K562 (cell line): Measurements from ENCODE around the gene TRAPPC12.

Source experiments
- POLR2A ChIP-seq: fragments of 450-650 bp; conservative IDR thresholded peaks from 2 replicates; pipeline ENCODE4 v1.6.1; 2016
- TF ChIP-seq, protein P1 (sequence below), 3 experiments: IDR thresholded peaks in 2 of 3; conservative IDR thresholded peaks in 1 of 3; 2 replicates each; pipeline ENCODE4 v1.5.1; 2011 to 2012; ENCODE audit warnings: low read length in 3 of 3, mild to moderate bottlenecking in 3 of 3, control low read depth in 2 of 3, improper control_type of control experiment in 1 of 3, inconsistent platforms in 1 of 3, low read depth in 1 of 3, mixed read lengths in 1 of 3, moderate library complexity in 1 of 3; ENCODE audit not compliant: insufficient read depth in 2 of 3

DNA sequence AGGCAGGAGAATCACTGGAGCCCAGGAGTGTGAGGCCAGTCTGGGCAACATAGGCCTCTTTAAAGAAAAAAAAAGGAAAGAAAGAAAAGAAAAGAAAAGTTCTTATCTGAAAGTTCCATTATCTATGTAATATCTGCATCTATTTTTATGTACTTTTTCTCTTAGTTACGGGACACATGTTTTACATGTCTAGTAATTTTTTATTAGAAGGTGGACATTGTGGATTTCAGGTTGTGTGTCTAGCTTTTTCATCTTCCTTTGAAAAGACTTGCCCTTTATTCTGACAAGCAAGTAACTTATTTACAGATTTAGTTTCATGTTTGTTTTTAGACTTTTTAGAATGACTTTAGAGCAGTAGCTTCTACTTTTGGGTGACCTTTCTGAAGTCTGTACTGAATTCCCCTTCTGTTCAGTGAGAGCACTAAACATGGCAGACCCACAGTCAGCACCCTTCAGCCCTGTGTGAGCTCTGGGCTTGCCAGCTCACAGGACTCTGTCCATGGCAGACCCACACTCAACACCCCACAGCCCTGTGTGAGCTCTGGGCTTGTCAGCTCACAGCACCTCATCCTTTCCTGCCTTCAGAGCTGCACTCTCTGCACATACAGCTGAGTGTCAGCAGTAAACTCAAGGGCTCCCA lies 17.5 kb downstream of the TRAPPC12 start:
- TF ChIP-seq POLR2A: no peak
- TF ChIP-seq, protein P1, sequence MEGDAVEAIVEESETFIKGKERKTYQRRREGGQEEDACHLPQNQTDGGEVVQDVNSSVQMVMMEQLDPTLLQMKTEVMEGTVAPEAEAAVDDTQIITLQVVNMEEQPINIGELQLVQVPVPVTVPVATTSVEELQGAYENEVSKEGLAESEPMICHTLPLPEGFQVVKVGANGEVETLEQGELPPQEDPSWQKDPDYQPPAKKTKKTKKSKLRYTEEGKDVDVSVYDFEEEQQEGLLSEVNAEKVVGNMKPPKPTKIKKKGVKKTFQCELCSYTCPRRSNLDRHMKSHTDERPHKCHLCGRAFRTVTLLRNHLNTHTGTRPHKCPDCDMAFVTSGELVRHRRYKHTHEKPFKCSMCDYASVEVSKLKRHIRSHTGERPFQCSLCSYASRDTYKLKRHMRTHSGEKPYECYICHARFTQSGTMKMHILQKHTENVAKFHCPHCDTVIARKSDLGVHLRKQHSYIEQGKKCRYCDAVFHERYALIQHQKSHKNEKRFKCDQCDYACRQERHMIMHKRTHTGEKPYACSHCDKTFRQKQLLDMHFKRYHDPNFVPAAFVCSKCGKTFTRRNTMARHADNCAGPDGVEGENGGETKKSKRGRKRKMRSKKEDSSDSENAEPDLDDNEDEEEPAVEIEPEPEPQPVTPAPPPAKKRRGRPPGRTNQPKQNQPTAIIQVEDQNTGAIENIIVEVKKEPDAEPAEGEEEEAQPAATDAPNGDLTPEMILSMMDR (IDR thresholded peaks at IDR 0.05 in 2 of 3, conservative IDR thresholded peaks at IDR 0.05 in 1 of 3; ENCODE audit: insufficient read depth in 2 of 3, low read depth in 1 of 3, low read length in 3 of 3): no peak
